Activated gamma-delta T cell treated with Interleukin-2 at 50 U/mL for 16 hours (primary cell): ENCODE results near the gene RNASE9.
"Not testable (repeated sequence)": the region's sequence is repeated elsewhere in the genome, so short reads cannot be mapped to it uniquely, and the experiment has no call there.

ENCODE experiments used
- DNase-seq: peaks from one replicate; pipeline ENCODE4 v3.0.0-alpha.2; 2020

RNASE9 gene

GRCh38 chr14:20560961-20561360, at the start of gene RNASE9:
Gene RNASE9 (minus strand): TSS chr14:20561047.
- no peak for DNase-seq

GRCh38 chr14:20610002-20610765, 49.3 kb upstream of the RNASE9 start:
- DNase-seq: peak; percentile 61

GRCh38 chr14:20609215-20610001, 48.6 kb upstream of the RNASE9 start:
- peak; percentile 47 for DNase-seq

GRCh38 chr14:20608383-20609110, 47.7 kb upstream of the RNASE9 start:
- DNase-seq: no peak

DNA sequence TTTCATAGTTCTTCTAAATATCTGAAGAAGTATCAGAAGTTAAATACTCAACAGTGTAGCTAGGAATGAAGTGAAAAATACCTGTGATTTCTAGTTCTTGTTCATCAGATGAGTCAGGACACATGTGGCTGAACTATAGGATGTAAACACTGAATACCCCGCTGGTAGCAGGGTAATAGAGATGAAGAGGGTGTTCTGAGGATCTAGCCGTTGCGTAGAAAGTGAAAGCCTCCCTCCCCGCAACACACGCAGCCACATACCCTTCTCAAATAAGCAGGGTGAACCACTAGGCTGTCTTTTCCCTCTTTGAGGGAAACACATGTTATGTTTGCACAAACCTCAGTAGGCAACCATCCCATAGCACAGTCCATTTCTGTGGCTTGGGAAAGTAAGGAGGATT, 46.8 kb upstream of the RNASE9 start:
- no peak for DNase-seq

- no peak for DNase-seq
These were observed 46.0 kb upstream of the RNASE9 start for GRCh38 chr14:20606902-20607242.

DNA sequence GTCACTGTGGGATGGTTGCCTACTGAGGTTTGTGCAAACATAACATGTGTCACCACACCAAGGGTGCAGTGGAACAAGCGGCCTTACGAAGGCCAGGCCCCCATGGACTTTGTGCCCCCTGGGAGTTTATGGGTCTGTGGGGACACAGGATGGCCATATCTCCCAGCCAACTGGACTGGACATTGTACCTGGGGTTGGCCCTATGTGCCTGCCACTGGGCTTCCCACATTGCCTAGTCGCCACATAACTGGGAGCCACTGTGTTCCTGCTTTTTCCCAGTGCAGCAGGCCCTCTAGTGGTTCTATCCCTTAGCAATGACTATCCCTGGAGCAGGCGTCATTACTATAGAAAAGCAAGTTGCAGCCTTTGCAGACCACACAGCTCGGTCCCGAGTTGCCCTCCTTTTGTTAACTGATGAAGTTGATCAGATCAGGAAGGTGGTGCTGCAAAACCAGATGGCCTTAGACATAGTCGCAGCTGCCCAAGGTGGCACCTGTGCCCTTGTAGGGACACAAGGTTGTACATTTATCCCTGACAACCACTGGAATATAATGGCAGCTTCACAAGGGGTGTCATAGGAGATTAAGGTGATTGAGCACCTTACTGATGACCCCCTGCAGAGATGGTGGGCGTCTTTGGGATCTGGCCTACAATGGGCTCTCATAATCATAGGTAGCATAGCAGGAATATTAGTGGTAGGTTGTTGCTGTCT, 45.5 kb upstream of the RNASE9 start:
- no peak for DNase-seq

GRCh38 chr14:20603813-20604690, 43.2 kb upstream of the RNASE9 start:
- DNase-seq: no peak

GRCh38 chr14:20602583-20602982, 41.7 kb upstream of the RNASE9 start:
- DNase-seq: no peak

DNA sequence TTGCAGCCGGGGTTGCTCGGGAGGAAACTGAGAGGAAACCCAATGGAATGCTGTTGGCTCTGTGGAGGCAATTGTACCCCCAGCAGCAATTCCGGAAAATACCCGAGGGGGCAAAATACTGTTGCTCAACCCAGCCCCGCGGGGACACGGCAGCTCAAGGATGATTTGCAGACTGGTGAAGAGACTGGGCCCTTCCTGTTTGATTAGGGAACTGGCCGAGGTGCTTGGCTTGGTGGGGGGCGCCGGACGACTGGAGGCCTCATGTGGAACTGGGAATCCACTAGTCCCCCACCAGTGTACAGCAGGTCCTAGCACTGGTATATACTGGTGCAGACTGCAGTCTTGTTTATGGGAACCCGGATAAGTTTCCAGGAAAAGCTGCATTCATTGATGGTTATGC, 40.7 kb upstream of the RNASE9 start:
- DNase-seq: no peak

- no peak for DNase-seq
These were observed 36.3 kb upstream of the RNASE9 start for GRCh38 chr14:20597108-20597507.

- DNase-seq: not testable (repeated sequence)
These were observed 34.9 kb upstream of the RNASE9 start for GRCh38 chr14:20595726-20596125.

GRCh38 chr14:20592574-20592973, 31.7 kb upstream of the RNASE9 start:
- DNase-seq: no peak

GRCh38 chr14:20591235-20591634, 30.4 kb upstream of the RNASE9 start, which contains the start of gene RNASE12:
Gene RNASE12 (minus strand): TSS chr14:20591376. CDS start chr14:20590723, 653 bp downstream.
- DNase-seq: no peak

- DNase-seq: no peak
These were observed 26.8 kb upstream of the RNASE9 start, which contains the start of gene RNASE11 for GRCh38 chr14:20587489-20588154. Gene RNASE11 (minus strand): TSS chr14:20588001.

- no peak for DNase-seq
These were observed 23.1 kb upstream of the RNASE9 start for GRCh38 chr14:20583908-20584307.

DNA sequence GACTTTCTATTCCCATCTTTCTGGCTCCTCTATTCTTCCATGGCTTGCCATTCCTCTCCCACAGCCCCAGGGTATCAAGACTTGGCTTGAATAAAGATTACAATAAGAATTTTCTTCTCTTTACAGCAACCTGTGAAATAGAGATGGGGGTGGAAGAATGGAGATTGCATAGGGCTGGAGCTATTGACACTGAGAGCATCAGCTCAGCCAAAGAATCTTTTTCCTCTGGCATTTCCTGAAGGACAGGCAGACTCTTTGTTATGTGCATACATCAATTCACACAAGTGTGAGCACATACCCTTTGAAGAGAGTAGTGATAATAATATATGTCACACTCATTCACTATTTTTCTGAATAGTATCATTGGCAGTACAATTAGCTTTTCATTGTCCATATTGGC, 22.3 kb upstream of the RNASE9 start:
- DNase-seq: no peak

DNA sequence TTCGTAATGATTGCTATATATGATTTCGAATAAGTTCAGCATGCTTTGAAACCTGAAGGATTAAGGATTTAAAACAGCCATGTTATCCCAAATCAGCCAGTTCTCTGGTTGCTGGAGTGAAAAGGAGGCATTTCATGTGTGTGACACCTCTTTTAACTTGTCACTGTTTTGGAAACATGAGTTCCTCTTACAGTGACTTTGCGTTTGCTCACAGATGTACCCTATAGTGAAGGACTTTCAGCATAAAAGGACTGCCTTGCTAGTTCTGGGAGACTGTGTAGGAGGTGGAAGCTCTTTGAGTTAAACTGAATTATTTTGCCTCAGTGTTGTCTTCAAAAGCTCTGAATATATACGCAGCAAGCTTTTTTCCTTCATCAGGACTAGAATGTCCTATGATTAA, 19.4 kb upstream of the RNASE9 start:
- no peak for DNase-seq

- no peak for DNase-seq
These were observed 18.1 kb upstream of the RNASE9 start for GRCh38 chr14:20578784-20579502.

GRCh38 chr14:20578325-20578724, 17.5 kb upstream of the RNASE9 start:
- DNase-seq: no peak
